H9 (cell line): ENCODE data around the gene CCDC142. TPM values are rescaled to one million over a fixed set of nuclear protein-coding genes. Genes with fewer than 3 reads are reported as not detected.

ENCODE experiments used
- DNase-seq: peaks from one replicate; pipeline ENCODE4 v3.0.0-alpha.2; 2017
- H2AFZ ChIP-seq: one replicate; pipeline ENCODE4 v1.6.1; 2013; ENCODE audit warnings: mild to moderate bottlenecking, low read length, control low read depth, moderate library complexity
- H2AK5ac ChIP-seq: 2 replicates; pipeline ENCODE4 v1.6.1; 2013; ENCODE audit warnings: low read length, control low read depth, mixed read lengths; ENCODE audit not compliant: insufficient read length
- H2BK120ac ChIP-seq: one replicate; pipeline ENCODE4 v1.6.1; 2013; ENCODE audit warnings: low read depth, mild to moderate bottlenecking, low read length, control low read depth, inconsistent platforms; ENCODE audit not compliant: poor library complexity, severe bottlenecking
- H2BK12ac ChIP-seq: 2 replicates; pipeline ENCODE4 v1.6.1; 2013; ENCODE audit warnings: low read length, control low read depth, mixed read lengths, low read depth; ENCODE audit not compliant: insufficient read length
- H2BK15ac ChIP-seq: 2 replicates; pipeline ENCODE4 v1.6.1; 2013; ENCODE audit warnings: low read depth, low read length, control low read depth
- H2BK20ac ChIP-seq: one replicate; pipeline ENCODE4 v1.6.1; 2013; ENCODE audit warnings: low read depth, mild to moderate bottlenecking, low read length, control low read depth, inconsistent platforms; ENCODE audit not compliant: poor library complexity, severe bottlenecking
- H2BK5ac ChIP-seq: 2 replicates; pipeline ENCODE4 v1.6.1; 2013; ENCODE audit warnings: low read length, control low read depth, mixed read lengths; ENCODE audit not compliant: insufficient read length
- H3K14ac ChIP-seq: 2 replicates; pipeline ENCODE4 v1.6.1; 2013; ENCODE audit warnings: low read length, control low read depth; ENCODE audit not compliant: insufficient read depth
- H3K18ac ChIP-seq: 2 replicates; pipeline ENCODE4 v1.6.1; 2013; ENCODE audit warnings: low read depth, mild to moderate bottlenecking, mixed read lengths, low read length, control low read depth; ENCODE audit not compliant: insufficient read length
- H3K23ac ChIP-seq: 2 replicates; pipeline ENCODE4 v1.6.1; 2013; ENCODE audit warnings: low read length, control low read depth, mixed read lengths, low read depth; ENCODE audit not compliant: insufficient read length
- H3K23me2 ChIP-seq: 2 replicates; pipeline ENCODE4 v1.6.1; 2013; ENCODE audit warnings: low read depth, mild to moderate bottlenecking, mixed read lengths, low read length, control low read depth; ENCODE audit not compliant: insufficient read length, poor library complexity, severe bottlenecking
- H3K27ac ChIP-seq: 2 replicates; pipeline ENCODE4 v1.5.1; 2013; ENCODE audit warnings: low read length, control low read depth, mixed read lengths, low read depth; ENCODE audit not compliant: insufficient read length
- H3K27me3 ChIP-seq: 2 replicates; pipeline ENCODE4 v1.6.1; 2013; ENCODE audit warnings: low read length, control low read depth, inconsistent platforms; ENCODE audit not compliant: insufficient read depth
- H3K4ac ChIP-seq: 2 replicates; pipeline ENCODE4 v1.6.1; 2013; ENCODE audit warnings: low read depth, mild to moderate bottlenecking, control low read depth, inconsistent platforms, low read length, moderate library complexity
- H3K4me1 ChIP-seq: 2 replicates; pipeline ENCODE4 v1.6.1; 2013; ENCODE audit warnings: low read length, control low read depth, inconsistent platforms; ENCODE audit not compliant: insufficient read depth
- H3K4me2 ChIP-seq: 2 replicates; pipeline ENCODE4 v1.6.1; 2013; ENCODE audit warnings: low read length, control low read depth, mixed read lengths; ENCODE audit not compliant: insufficient read length, insufficient read depth
- H3K56ac ChIP-seq: 2 replicates; pipeline ENCODE4 v1.6.1; 2013; ENCODE audit warnings: low read depth, mild to moderate bottlenecking, mixed read lengths, low read length, control low read depth; ENCODE audit not compliant: insufficient read length
- H3K79me1 ChIP-seq: 2 replicates; pipeline ENCODE4 v1.6.1; 2013; ENCODE audit warnings: low read depth, mild to moderate bottlenecking, moderate library complexity, low read length, control low read depth, inconsistent platforms; ENCODE audit not compliant: insufficient read depth, poor library complexity, severe bottlenecking
- H3K79me2 ChIP-seq: 2 replicates; pipeline ENCODE4 v1.6.1; 2013; ENCODE audit warnings: low read length, control low read depth, inconsistent platforms; ENCODE audit not compliant: insufficient read depth
- H3K9ac ChIP-seq: 2 replicates; pipeline ENCODE4 v1.6.1; 2013; ENCODE audit warnings: low read length, control low read depth, mixed read lengths; ENCODE audit not compliant: insufficient read length; ENCODE audit errors: extremely low read depth
- H3K9me3 ChIP-seq: one replicate; pipeline ENCODE4 v1.6.1; 2013; ENCODE audit warnings: low read depth, low read length, inconsistent platforms; ENCODE audit not compliant: control insufficient read depth
- H3T11ph ChIP-seq: one replicate; pipeline ENCODE4 v1.6.1; 2013; ENCODE audit warnings: mild to moderate bottlenecking, low read length, control low read depth, inconsistent platforms
- H4K20me1 ChIP-seq: one replicate; pipeline ENCODE4 v1.6.1; 2013; ENCODE audit not compliant: control insufficient read depth, insufficient read length, insufficient read depth
- H4K5ac ChIP-seq: 2 replicates; pipeline ENCODE4 v1.6.1; 2013; ENCODE audit warnings: low read depth, mild to moderate bottlenecking, mixed read lengths, low read length, control low read depth; ENCODE audit not compliant: insufficient read length
- H4K8ac ChIP-seq: replicated peaks from 2 replicates; pipeline ENCODE4 v1.6.1; 2013; ENCODE audit warnings: low read length, control low read depth, mixed read lengths, low read depth; ENCODE audit not compliant: insufficient read length
- H4K91ac ChIP-seq: 2 replicates; pipeline ENCODE4 v1.6.1; 2013; ENCODE audit warnings: low read depth, mild to moderate bottlenecking, moderate library complexity, mixed read lengths, low read length, control low read depth; ENCODE audit not compliant: insufficient read length
- H3K27ac Mint-ChIP-seq, 3 experiments: 2 replicates in 2 of 3; 3 replicates in 1 of 3; pipeline ENCODE4 v1.8.0; 2020 to 2021; ENCODE audit warnings: mixed read lengths in 3 of 3, mild to moderate bottlenecking in 1 of 3, moderate library complexity in 1 of 3
- H3K27me3 Mint-ChIP-seq: 2 replicates; pipeline ENCODE4 v1.8.0; 2021; ENCODE audit warnings: low read depth, mild to moderate bottlenecking, moderate library complexity, mixed read lengths
- H3K36me3 Mint-ChIP-seq, 3 experiments: 2 replicates in 2 of 3; 3 replicates in 1 of 3; pipeline ENCODE4 v1.8.0; 2020 to 2021; ENCODE audit warnings: low read depth in 3 of 3, mixed read lengths in 3 of 3; ENCODE audit not compliant: insufficient read depth in 1 of 3
- H3K4me1 Mint-ChIP-seq, 2 experiments: 2 replicates each; pipeline ENCODE4 v1.8.0; 2020; ENCODE audit warnings: mixed read lengths in 2 of 2
- H3K4me3 Mint-ChIP-seq, 2 experiments: 2 replicates in 1 of 2; 3 replicates in 1 of 2; pipeline ENCODE4 v1.8.0; 2020 to 2021; ENCODE audit warnings: mild to moderate bottlenecking in 2 of 2, mixed read lengths in 2 of 2, moderate library complexity in 1 of 2
- H3K9me3 Mint-ChIP-seq, 2 experiments: 2 replicates in 1 of 2; 3 replicates in 1 of 2; pipeline ENCODE4 v1.8.0; 2020; ENCODE audit warnings: mild to moderate bottlenecking in 2 of 2, mixed read lengths in 2 of 2, moderate library complexity in 1 of 2
- CTCF ChIP-seq: fragments of 200-600 bp; sonication (generic); conservative IDR thresholded peaks from 3 replicates; pipeline ENCODE4 v1.8.0; 2021; ENCODE audit warnings: antibody characterized with exemption, mild to moderate bottlenecking
- WGBS: extraction: QIAGEN DNeasy Blood & Tissue Kit; methylation state at CpG from one replicate; pipeline ENCODE4 v1.1.7; 2013; ENCODE audit warnings: missing lambda C conversion rate, low lambda C conversion rate, mixed read lengths; ENCODE audit not compliant: insufficient read length; ENCODE audit errors: extremely low coverage; 5-methylcytosine and 5-hydroxymethylcytosine counted together
- total RNA-seq: library from RNA; stranded (reverse); gene quantifications from 2 replicates; pipeline ENCODE4 v1.2.1, GENCODE V29; 2021

Gene CCDC142
- total RNA-seq, 1 experiment from 2014 or later = 21.5 TPM

DNA sequence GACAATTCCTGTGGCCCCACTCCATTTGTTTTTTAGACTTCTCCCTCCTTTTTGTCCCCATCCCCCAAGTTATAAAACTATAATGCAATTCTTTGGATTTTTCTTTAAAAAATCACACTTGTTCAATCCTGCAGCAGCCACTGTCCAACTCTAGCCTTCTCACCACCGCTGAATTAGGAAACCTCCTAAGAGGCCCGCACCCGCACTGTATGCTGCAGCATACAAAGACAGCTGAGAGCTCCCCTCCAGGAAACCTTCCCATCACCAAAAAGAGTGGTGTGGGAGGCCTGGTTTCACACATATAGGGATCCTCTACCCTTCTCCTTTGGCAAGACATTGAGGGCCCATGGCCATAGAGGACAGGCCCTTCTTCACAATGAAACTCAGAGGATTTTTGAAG is 21.8 kb upstream of the CCDC142 start:
- H3K14ac ChIP-seq = no peak overlapping the region
- H3K27me3 ChIP-seq = peaks cover 56% of the 10 kb centered on the region
- no peak overlapping the region for H3K27ac ChIP-seq
- no peak overlapping the region for H4K8ac ChIP-seq
- no peak overlapping the region for H2BK15ac ChIP-seq
- no peaks in the 10 kb centered on the region for H4K20me1 ChIP-seq
- H3K23me2 ChIP-seq = peaks cover 25% of the 10 kb centered on the region
- H3K23ac ChIP-seq = no peak overlapping the region
- no peak overlapping the region for H4K91ac ChIP-seq
- no peak for TF ChIP-seq CTCF
- no peak for DNase-seq
- H3K18ac ChIP-seq = no peak overlapping the region
- no peaks in the 10 kb centered on the region for H3K79me1 ChIP-seq
- Mint-ChIP-seq H3K27ac (no peak overlapping the region), H3K9me3 (peaks cover 3 to 5% of the 10 kb centered on the region in 2 experiments; a peak in 3 of 5 replicates), H3K4me1 (peaks cover 56 to 63% of the 10 kb centered on the region in 2 experiments), H3K4me3 (peak overlapping the region in 1 of 2 experiments; percentile 85; a peak in 3 of 5 replicates), H3K36me3 (peaks cover 24 to 33% (median 24%) of the 10 kb centered on the region in 3 experiments), H3K27me3 (peaks cover 79% of the 10 kb centered on the region)
- WGBS = no CpG with 5 or more reads among the region's 3 CpGs
- no peak overlapping the region for H3K9ac ChIP-seq
- no peak overlapping the region for H3K56ac ChIP-seq
- no peaks in the 10 kb centered on the region for H3K79me2 ChIP-seq
- no peak overlapping the region for H2BK5ac ChIP-seq
- H3T11ph ChIP-seq = no peak overlapping the region
- H2BK120ac ChIP-seq = no peak overlapping the region
- no peak overlapping the region for H2BK20ac ChIP-seq
- H3K4me2 ChIP-seq = no peak overlapping the region
- H2AFZ ChIP-seq = no peak overlapping the region
- H2AK5ac ChIP-seq = no peak overlapping the region
- H3K4me1 ChIP-seq = peaks cover 4% of the 10 kb centered on the region; the same call in 1 of the 2 replicates
- H3K9me3 ChIP-seq = no peaks in the 10 kb centered on the region
- no peak overlapping the region for H2BK12ac ChIP-seq
- H4K5ac ChIP-seq = no peak overlapping the region
- H3K4ac ChIP-seq = no peak overlapping the region
